SH-SY5Y (cell line): Measurements from ENCODE around the gene TARBP1.

Experiments used
- GATA2 ChIP-seq: IDR thresholded peaks from 2 replicates; pipeline ENCODE4 v1.6.1; 2011; ENCODE audit warnings: mild to moderate bottlenecking, low read depth, low read length
- GATA3 ChIP-seq: IDR thresholded peaks from 2 replicates; pipeline ENCODE4 v1.6.1; 2011; ENCODE audit warnings: low read depth, mild to moderate bottlenecking, low read length, moderate library complexity

DNA sequence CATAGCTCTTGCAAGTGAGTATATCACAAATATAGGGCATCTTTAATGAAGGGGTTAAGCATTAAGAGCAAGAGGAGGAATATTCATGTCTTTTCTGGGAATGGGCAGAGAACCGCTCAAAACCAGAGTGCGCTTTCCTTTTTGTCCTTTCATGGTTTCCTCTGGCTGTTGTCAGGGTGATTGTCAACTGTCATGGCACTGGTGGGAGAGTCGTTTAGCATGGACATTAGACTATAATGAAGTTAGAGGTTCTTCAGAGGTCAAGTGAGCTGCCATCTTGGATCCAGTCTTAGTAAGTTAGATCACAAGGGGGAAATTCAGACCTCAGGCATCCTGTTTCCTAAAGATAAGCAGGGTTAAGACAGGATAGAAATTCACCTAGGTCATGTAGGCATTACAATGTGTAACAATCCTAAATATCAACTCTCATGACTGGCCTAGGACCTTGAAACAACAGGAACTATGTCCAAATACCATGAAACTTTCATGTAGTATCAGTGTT lies 117.8 kb downstream of the TARBP1 start:
- TF ChIP-seq GATA3 = no peak
- TF ChIP-seq GATA2 = no peak
